Smooth muscle cell (in vitro differentiated cells): ENCODE data around the gene ULBP1. TPM values are rescaled to one million over a fixed set of nuclear protein-coding genes. Genes with fewer than 3 reads are reported as not detected.
"Not testable (repeated sequence)": the region's sequence is repeated elsewhere in the genome, so short reads cannot be mapped to it uniquely, and the experiment has no call there.

Experiments used
- DNase-seq: peaks from one replicate; lab custom pipeline; 2025; ENCODE audit not compliant: unreplicated experiment; lab: John Stamatoyannopoulos, UW
- H2AFZ ChIP-seq: fragments of 200-600 bp; sonication (generic); 2 replicates; pipeline ENCODE4 v1.6.0; 2016; ENCODE audit warnings: antibody characterized with exemption, low read depth, mild to moderate bottlenecking
- H3F3A ChIP-seq: fragments of 200-600 bp; sonication (generic); 2 replicates; pipeline ENCODE4 v1.6.0; 2017; ENCODE audit warnings: antibody characterized with exemption, low read depth
- H3K27ac ChIP-seq: fragments of 200-600 bp; sonication (generic); 2 replicates; pipeline ENCODE4 v1.5.1; 2016; ENCODE audit warnings: low read depth, mild to moderate bottlenecking
- H3K27me3 ChIP-seq: fragments of 200-600 bp; sonication (generic); 2 replicates; pipeline ENCODE4 v1.6.1; 2016; ENCODE audit warnings: low read depth, mild to moderate bottlenecking
- H3K36me3 ChIP-seq: fragments of 200-600 bp; sonication (generic); 2 replicates; pipeline ENCODE4 v1.5.1; 2016; ENCODE audit warnings: low read depth
- H3K4me1 ChIP-seq: fragments of 200-600 bp; sonication (generic); 2 replicates; pipeline ENCODE4 v1.5.1; 2016; ENCODE audit warnings: low read depth
- H3K4me2 ChIP-seq: fragments of 200-600 bp; sonication (generic); 2 replicates; pipeline ENCODE4 v1.6.0; 2016; ENCODE audit warnings: mild to moderate bottlenecking
- H3K4me3 ChIP-seq: fragments of 200-600 bp; sonication (generic); 2 replicates; pipeline ENCODE4 v1.5.1; 2016; ENCODE audit warnings: mild to moderate bottlenecking
- H3K79me2 ChIP-seq: fragments of 200-600 bp; sonication (generic); 2 replicates; pipeline ENCODE4 v1.6.0; 2016; ENCODE audit warnings: low read depth, mild to moderate bottlenecking
- H3K9ac ChIP-seq: fragments of 200-600 bp; sonication (generic); 2 replicates; pipeline ENCODE4 v1.6.0; 2016; ENCODE audit warnings: low read depth
- H3K9me3 ChIP-seq: fragments of 200-600 bp; sonication (generic); replicated peaks from 2 replicates; pipeline ENCODE4 v1.5.1; 2016; ENCODE audit warnings: low read depth
- H4K20me1 ChIP-seq: fragments of 200-600 bp; sonication (generic); 2 replicates; pipeline ENCODE4 v1.6.0; 2016; ENCODE audit warnings: low read depth
- CTCF ChIP-seq: fragments of 200-600 bp; sonication (generic); IDR thresholded peaks from 2 replicates; pipeline ENCODE4 v1.5.1; 2017; ENCODE audit warnings: borderline replicate concordance, mild to moderate bottlenecking, antibody characterized with exemption; ENCODE audit not compliant: insufficient read depth, poor library complexity, severe bottlenecking
- WGBS: methylation state at CpG from one replicate; pipeline ENCODE4 v1.1.7; 2016; ENCODE audit warnings: low lambda C conversion rate; 5-methylcytosine and 5-hydroxymethylcytosine counted together
- polyA plus RNA-seq: library from polyadenylated mRNA; unstranded; fragments of >200 nt; fragmentation: Nextera tagmentation; extraction: Ambion mirVana; gene quantifications from 2 replicates; pipeline ENCODE4 v1.2.1, GENCODE V29; 2016
- total RNA-seq: library from RNA; depleted of rRNA; stranded (reverse); fragments of >200 nt; gene quantifications from 2 replicates; pipeline ENCODE4 v1.2.3, GENCODE V29; 2014

ULBP1 gene
- total and polyA plus RNA-seq, 2 experiments from 2014 or later, result 0.72 to 1.7 TPM

- H3K36me3 ChIP-seq, H3K9me3 ChIP-seq, H3K4me3 ChIP-seq, H3K4me1 ChIP-seq, H2AFZ ChIP-seq, DNase-seq, H3F3A ChIP-seq, H3K9ac ChIP-seq, H3K4me2 ChIP-seq, H3K27ac ChIP-seq, H3K79me2 ChIP-seq, H4K20me1 ChIP-seq: not testable (repeated sequence)
- H3K27me3 ChIP-seq, result peaks cover 93% of the 10 kb centered on the region
- WGBS, result 11% methylated on average over 34 of the region's 53 CpGs
Observed at GRCh38 chr6:149954328-149954983, 9.3 kb upstream of the ULBP1 start.

DNA sequence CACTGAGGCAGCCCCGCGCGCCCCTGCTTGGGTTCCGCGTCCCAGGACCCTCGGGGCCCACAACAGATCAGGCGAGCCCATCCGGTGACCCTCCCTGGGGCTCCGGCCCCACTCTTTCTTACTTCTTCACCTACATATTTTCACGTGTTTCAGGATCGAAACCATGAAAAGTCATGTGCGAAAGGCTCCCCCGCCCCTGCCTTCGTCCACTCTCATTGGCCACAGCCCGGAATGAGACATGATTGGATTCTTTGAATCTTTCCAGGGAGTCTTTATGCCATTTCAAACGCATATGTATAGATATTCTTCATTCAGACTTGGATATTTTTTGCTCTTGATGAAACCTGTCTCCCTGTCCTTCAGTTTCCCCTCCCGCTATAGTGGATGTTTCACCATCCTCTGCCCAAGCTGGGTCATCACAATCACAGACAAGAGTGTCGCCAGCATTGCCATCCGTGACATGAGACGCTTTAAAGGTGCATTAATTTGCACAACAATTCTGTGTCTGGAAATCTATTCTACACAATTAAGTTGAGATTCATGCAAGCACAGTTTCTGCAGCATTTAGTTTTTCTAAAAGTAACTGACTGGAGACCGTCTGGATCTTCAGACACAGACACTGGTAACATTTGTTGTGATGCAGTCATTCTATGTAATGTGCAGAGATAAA, 8.6 kb upstream of the ULBP1 start:
- H3K36me3 ChIP-seq, H3K4me3 ChIP-seq, H3K9ac ChIP-seq, H3F3A ChIP-seq, H3K27ac ChIP-seq, H3K79me2 ChIP-seq, DNase-seq, H3K9me3 ChIP-seq, H2AFZ ChIP-seq, H3K4me2 ChIP-seq, H4K20me1 ChIP-seq, H3K4me1 ChIP-seq: not testable (repeated sequence)
- H3K27me3 ChIP-seq, result peaks cover 93% of the 10 kb centered on the region
- 25% methylated on average over 13 of the region's 21 CpGs for WGBS

DNA sequence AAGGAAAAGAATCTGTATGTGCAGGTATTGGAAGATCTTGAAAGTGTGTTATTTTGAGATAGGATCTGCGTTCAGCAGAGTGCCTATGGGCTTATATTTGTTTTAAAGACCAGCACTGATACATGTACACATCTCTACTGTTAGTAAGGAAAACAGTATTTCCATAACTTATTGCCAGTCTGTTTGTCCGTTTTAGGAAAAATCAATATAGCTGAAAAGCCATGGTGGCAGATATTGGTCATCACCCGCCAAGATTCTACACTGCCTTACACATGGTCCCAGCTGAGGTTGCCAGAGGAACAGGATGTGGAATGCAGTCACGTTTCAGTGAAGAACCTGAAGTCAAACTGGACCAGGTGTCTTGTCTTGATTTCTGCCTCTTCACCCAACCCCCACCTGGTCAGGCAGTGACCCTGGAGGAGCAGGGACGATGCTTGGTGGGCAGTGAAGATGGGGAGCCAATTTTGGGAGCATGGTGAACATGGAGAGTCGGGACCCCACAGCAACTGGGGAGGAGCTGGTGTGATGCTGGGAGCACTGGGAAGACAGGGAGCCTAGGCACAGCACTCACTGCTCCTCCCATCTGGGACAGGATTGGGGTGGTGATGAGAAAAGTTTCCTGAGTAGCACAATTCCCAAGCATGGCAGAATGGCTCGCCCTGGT, 8.0 kb upstream of the ULBP1 start:
- not testable (repeated sequence) for H3K4me2 ChIP-seq, H3F3A ChIP-seq, H4K20me1 ChIP-seq, DNase-seq, H3K79me2 ChIP-seq, H3K4me3 ChIP-seq, H3K4me1 ChIP-seq, H3K9ac ChIP-seq, H3K9me3 ChIP-seq, H3K27ac ChIP-seq, H3K36me3 ChIP-seq, H2AFZ ChIP-seq
- 49% methylated on average over 7 of the region's 7 CpGs for WGBS
- peaks cover 93% of the 10 kb centered on the region for H3K27me3 ChIP-seq

DNA sequence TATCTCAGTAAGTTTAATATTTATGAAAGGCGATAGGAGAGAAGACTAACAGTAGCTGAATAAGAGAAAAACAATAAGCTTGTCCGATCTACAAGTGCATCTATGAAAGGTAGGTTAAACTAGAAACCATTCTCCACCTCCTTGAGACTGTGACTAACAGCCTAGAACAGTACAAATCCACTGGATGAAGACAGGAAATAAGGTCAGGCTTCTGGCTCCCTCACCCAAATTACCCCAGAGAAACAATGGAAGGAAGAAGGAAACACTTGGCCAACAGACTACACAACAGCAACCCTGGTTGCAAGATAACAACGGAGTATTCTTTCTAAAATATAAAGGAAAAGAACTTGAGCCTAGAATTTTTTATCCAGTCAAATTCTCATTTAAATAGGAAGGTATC, 5.6 kb upstream of the ULBP1 start:
- H3K4me1 ChIP-seq, DNase-seq, H3K36me3 ChIP-seq, H3F3A ChIP-seq, H4K20me1 ChIP-seq, H3K9ac ChIP-seq, H3K27ac ChIP-seq, H2AFZ ChIP-seq, H3K79me2 ChIP-seq, H3K4me2 ChIP-seq, H3K4me3 ChIP-seq, H3K9me3 ChIP-seq: not testable (repeated sequence)
- H3K27me3 ChIP-seq, result peaks cover 79% of the 10 kb centered on the region
- 74% methylated on average over 3 of the region's 3 CpGs for WGBS

DNA sequence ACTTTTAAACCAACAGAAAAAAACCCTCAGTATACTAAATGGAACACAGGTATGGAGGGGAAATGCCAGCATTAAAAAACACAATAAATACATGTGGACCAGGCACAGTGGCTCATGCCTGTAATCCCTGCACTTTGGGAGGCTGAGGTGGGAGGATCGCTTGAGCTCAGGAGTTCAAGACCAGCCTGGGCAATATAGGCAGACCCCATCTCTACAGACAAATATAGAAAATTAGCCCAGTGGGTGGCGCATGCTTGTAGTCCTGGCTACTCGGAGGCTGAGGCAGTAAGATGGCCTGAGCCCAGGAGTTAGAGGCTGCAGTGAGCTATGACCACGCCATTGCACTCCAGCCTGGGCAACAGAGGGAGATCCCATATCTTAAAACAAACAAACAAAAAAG, 3.9 kb upstream of the ULBP1 start:
- not testable (repeated sequence) for H3K4me1 ChIP-seq, H3K9me3 ChIP-seq, H3K4me3 ChIP-seq, H3K27ac ChIP-seq, H3K4me2 ChIP-seq, H3K36me3 ChIP-seq, H2AFZ ChIP-seq, DNase-seq, H3K9ac ChIP-seq, H4K20me1 ChIP-seq, H3F3A ChIP-seq, H3K79me2 ChIP-seq
- H3K27me3 ChIP-seq, result peaks cover 76% of the 10 kb centered on the region
- 80% methylated on average over 4 of the region's 4 CpGs for WGBS

DNA sequence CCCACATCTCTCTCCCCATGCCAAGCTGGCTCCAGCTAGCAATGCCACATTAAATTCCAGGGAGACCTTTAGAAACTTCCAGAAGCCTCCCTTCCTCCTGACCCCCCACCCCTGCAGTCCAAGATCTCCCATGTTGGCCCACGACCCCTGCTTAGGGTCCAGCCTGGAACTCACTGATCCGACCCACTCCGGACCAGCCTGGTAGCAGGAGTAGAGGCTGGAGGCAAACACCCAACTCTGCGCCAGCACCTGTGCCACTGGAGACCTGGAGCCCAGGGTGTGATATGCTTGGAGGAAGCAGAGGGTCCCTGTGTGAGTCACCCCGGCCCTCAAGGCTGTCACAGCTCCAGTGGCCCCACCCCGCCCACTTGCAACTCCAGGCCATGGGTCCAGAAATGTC, 3.3 kb upstream of the ULBP1 start:
- no peaks in the 10 kb centered on the region for H3K79me2 ChIP-seq
- H3K4me2 ChIP-seq, result no peak overlapping the region
- DNase-seq, result no peak
- H2AFZ ChIP-seq, result no peak overlapping the region
- 84% methylated on average over 6 of the region's 6 CpGs for WGBS
- no peak for TF ChIP-seq CTCF
- H3K27ac ChIP-seq, result no peak overlapping the region
- H3F3A ChIP-seq, result no peaks in the 10 kb centered on the region
- no peak overlapping the region for H3K4me3 ChIP-seq
- no peaks in the 10 kb centered on the region for H3K9me3 ChIP-seq
- peaks cover 77% of the 10 kb centered on the region for H3K27me3 ChIP-seq
- H3K36me3 ChIP-seq, result no peaks in the 10 kb centered on the region
- H3K9ac ChIP-seq, result no peak overlapping the region
- H4K20me1 ChIP-seq, result no peaks in the 10 kb centered on the region
- peaks cover 7% of the 10 kb centered on the region for H3K4me1 ChIP-seq
